PC-9 (cell line): Measurements from ENCODE around the gene SAMSN1.

ENCODE experiments used
- CTCF ChIP-seq: fragments of 200-600 bp; sonication (generic); conservative IDR thresholded peaks from 2 replicates; pipeline ENCODE4 v1.6.1; 2017; ENCODE audit warnings: mixed run types, antibody characterized with exemption, mild to moderate bottlenecking, moderate library complexity
- EZH2 ChIP-seq: fragments of 200-600 bp; sonication (generic); IDR thresholded peaks from 2 replicates; pipeline ENCODE4 v1.8.0; 2017; ENCODE audit warnings: antibody characterized with exemption, low read depth

DNA sequence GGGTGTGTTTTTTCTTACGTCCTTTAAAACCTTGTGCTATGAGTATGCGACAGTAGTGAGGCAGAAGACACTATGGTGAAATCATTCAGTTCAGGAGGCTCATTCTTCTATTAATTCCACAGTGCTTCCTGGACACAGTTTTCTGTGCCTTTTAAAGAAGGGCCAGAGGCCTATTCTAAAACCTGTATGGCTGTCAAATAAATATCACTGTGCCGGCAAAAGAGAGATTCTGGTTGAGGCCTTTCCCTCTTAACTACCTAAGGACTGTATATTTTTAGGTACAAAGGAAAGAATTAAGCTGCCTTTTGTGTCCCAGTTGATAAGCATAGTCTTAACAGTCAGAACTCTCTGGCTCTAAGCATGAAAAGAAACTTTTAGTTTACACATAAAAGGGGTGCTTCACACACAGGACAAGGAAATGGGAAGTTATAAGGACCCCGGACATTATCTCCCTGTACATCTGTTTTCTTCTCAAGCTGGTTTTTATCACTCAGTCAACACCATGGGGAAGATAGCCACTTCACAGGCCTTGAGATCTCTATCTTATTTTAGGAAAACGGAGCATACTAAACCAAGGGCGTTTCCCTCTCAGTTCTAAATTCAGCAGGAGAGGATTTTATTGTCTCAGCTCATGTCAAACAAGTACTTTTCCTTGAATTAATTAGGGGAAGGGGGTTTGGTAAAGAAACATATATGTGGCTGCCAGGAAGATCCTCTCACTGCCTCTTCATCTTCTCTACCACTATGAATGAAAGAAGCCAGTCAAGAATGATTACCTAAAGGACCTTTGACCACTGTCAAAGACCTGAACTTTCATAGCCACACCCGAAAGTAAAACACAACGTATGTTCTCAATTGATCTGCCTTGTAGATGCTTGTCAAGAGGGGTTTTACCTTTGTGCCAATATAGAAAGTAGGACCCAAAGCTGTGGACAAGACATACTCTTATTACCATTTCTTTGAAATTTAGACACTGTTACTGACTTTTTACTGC, 91.8 kb downstream of the SAMSN1 start:
- TF ChIP-seq CTCF (no peak), EZH2 (no peak)
